Spinal cord (tissue), 10 donors: ENCODE measurements around the gene SLC15A2. TPM values are rescaled to one million over a fixed set of nuclear protein-coding genes. Genes with fewer than 3 reads are reported as not detected.
A peak's percentile ranks its signal among the peaks of the same experiment; 100 is the strongest.
"Not testable (repeated sequence)": the region's sequence is repeated elsewhere in the genome, so short reads cannot be mapped to it uniquely, and the experiment has no call there.

Experiments used
- DNase-seq, 6 donors: peaks; one replicate each; pipeline versions ENCODE4 v3.0.0 to v3.0.0-alpha.2; 2013 to 2015; ENCODE audit warnings: low spot score in 6 of 6, low read depth in 4 of 6
- H3K27ac ChIP-seq: one replicate; pipeline ENCODE4 v1.5.1; 2013; ENCODE audit warnings: low read depth, low read length, control low read depth
- H3K27me3 ChIP-seq: one replicate; pipeline ENCODE4 v1.6.1; 2013; ENCODE audit warnings: low read length; ENCODE audit not compliant: control insufficient read depth, insufficient read depth
- H3K36me3 ChIP-seq: one replicate; pipeline ENCODE4 v1.6.1; 2013; ENCODE audit warnings: low read length; ENCODE audit not compliant: control insufficient read depth, insufficient read depth
- H3K4me1 ChIP-seq: one replicate; pipeline ENCODE4 v1.6.1; 2013; ENCODE audit warnings: low read length; ENCODE audit not compliant: control insufficient read depth, insufficient read depth
- H3K4me3 ChIP-seq: one replicate; pipeline ENCODE4 v1.5.1; 2013; ENCODE audit warnings: low read depth, low read length, control low read depth
- H3K9me3 ChIP-seq: one replicate; pipeline ENCODE4 v1.6.1; 2013; ENCODE audit warnings: low read length; ENCODE audit not compliant: control insufficient read depth, insufficient read depth
- WGBS: methylation state at CpG from one replicate; pipeline ENCODE4 v1.1.5; 2013; ENCODE audit warnings: missing lambda C conversion rate; ENCODE audit not compliant: insufficient coverage; 5-methylcytosine and 5-hydroxymethylcytosine counted together
- long read RNA-seq, 4 donors: transcript quantifications; one replicate each; lab custom pipeline, GENCODE V29; 2026
- polyA plus RNA-seq, 2 donors: library from polyadenylated mRNA; unstranded; fragments of 120-200 nt; gene quantifications; one replicate each; pipeline ENCODE4 v1.2.1, GENCODE V29; 2013; ENCODE audit not compliant: insufficient read length in 2 of 2
- total RNA-seq, 2 donors: library from RNA; depleted of rRNA in 1 of 2; stranded (reverse); fragments of 120-200 nt in 1 of 2; fragments of >200 nt in 1 of 2; gene quantifications; one replicate each; pipeline versions ENCODE4 v1.2.3 to v1.2.4, GENCODE V29; 2013 to 2014
- donor health status: healthy.

The SLC15A2 gene, protein sequence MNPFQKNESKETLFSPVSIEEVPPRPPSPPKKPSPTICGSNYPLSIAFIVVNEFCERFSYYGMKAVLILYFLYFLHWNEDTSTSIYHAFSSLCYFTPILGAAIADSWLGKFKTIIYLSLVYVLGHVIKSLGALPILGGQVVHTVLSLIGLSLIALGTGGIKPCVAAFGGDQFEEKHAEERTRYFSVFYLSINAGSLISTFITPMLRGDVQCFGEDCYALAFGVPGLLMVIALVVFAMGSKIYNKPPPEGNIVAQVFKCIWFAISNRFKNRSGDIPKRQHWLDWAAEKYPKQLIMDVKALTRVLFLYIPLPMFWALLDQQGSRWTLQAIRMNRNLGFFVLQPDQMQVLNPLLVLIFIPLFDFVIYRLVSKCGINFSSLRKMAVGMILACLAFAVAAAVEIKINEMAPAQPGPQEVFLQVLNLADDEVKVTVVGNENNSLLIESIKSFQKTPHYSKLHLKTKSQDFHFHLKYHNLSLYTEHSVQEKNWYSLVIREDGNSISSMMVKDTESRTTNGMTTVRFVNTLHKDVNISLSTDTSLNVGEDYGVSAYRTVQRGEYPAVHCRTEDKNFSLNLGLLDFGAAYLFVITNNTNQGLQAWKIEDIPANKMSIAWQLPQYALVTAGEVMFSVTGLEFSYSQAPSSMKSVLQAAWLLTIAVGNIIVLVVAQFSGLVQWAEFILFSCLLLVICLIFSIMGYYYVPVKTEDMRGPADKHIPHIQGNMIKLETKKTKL
- total RNA-seq (10 to 100 TPM; 24.2 to 42.3 TPM), polyA plus RNA-seq (10 to 100 TPM; 55.9 to 95.5 TPM)
- long read RNA-seq, donor 1, full-length matches to known transcripts: 13 of 19 reads
- long read RNA-seq, donor 1, partial matches to known transcripts: 6 of 19 reads
- long read RNA-seq, donor 1, other reads (novel, unspliced or antisense): 0 of 19 reads
- long read RNA-seq, donor 2, full-length matches to known transcripts: 6 of 6 reads
- long read RNA-seq, donor 2, partial matches to known transcripts: 0 of 6 reads
- long read RNA-seq, donor 2, other reads (novel, unspliced or antisense): 0 of 6 reads
- long read RNA-seq, donor 3: 0 reads
- long read RNA-seq, donor 4, full-length matches to known transcripts: 2 of 2 reads
- long read RNA-seq, donor 4, partial matches to known transcripts: 0 of 2 reads
- long read RNA-seq, donor 4, other reads (novel, unspliced or antisense): 0 of 2 reads

DNA sequence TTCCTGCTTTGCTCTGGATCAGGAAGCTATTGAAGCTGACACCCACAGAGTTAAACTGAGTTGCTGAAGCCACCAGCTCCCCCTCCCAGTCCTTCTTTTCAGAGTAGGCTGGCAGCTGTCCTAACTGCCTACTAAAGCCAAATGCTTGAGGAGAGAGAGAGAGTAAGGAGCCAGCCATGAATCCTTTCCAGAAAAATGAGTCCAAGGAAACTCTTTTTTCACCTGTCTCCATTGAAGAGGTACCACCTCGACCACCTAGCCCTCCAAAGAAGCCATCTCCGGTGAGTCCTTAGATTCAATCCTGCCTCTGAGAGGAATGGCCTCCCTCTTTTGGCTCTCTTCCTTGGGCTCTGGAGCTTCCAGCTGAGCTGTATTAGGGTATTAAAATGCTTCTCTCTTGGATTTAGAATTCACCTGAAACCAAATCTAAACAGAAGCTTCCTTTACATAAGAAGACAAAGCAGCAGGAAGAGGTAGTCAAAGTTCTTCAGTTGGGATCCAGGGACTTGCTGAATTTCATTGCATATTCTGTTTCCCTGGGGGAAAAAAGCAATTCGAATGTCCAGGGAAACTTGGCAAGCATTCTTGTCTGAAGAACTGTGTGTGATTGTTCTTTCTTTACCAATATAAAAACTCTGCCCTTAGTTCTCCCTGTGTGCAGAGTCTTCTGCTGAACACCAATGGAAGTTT is at the start of gene SLC15A2:
TSS of gene SLC15A2 (plus strand) at position 101 of the 690 bp plus-strand sequence. CDS start at position 177, 76 bp downstream.
- H3K27ac ChIP-seq: peak within 1 kb of the TSS; percentile 78

DNA sequence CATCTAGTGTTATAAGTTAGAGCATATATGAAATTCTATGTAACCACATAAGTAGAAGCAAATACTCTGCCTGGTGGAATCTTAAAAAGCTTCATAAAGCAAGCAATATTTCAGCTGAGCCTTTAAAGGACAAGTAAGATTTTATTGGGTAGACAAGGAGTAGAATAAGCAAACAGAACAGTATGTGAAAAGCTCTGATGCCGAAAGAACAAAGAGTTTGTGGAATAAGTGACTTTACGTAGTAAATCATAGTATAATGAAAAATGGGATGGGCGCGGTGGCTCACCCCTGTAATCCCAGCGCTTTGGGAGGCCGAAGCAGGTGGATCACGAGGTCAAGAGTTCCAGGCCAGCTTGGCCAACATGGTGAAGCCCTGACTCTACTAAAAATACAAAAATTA is 49.3 kb upstream of the SLC15A2 start:
- 90% methylated on average over 5 of the region's 7 CpGs for WGBS

More for the DNA sequence above, at the start of gene SLC15A2:
- 0% methylated on average over 1 of the region's 3 CpGs for WGBS
- Histone ChIP-seq H3K27me3 (no peaks in the 10 kb centered on the region), H3K36me3 (no peaks in the 10 kb centered on the region), H3K4me1 (peaks cover 3% of the 10 kb centered on the region), H3K9me3 (no peaks in the 10 kb centered on the region), H3K4me3 (peak within 1 kb of the TSS; percentile 49)
- DNase-seq: peak; percentile 53 to 94 (median 70)

DNA sequence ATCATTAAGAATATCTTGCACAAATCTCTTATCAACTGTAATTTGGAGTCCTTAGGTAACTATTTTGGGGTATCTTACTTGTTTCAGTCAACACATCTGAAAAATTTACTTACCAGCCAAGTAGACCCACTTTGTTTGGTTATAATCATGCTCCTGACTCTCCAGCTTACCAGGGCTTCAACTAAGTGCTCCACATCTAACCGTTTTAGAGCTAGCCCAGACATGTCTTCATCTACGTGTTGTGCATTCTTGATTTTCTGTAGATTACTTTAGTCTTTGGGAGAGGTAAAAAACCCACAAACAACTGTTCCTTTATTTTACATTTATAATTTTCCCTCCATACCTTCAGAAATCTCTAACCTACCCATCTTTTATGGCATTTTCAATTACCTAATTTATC is 41.9 kb upstream of the SLC15A2 start:
- Histone ChIP-seq H3K4me1 (no peaks in the 10 kb centered on the region), H3K36me3 (no peaks in the 10 kb centered on the region), H3K27me3 (no peaks in the 10 kb centered on the region), H3K27ac (no peak overlapping the region), H3K9me3 (no peaks in the 10 kb centered on the region), H3K4me3 (no peak overlapping the region)
- DNase-seq: no peak
- no CpG with 5 or more reads among the region's 2 CpGs for WGBS

More for the DNA sequence above, 49.3 kb upstream of the SLC15A2 start:
- no peaks in the 10 kb centered on the region for H3K4me1 ChIP-seq
- no peak overlapping the region for H3K4me3 ChIP-seq
- no peak overlapping the region for H3K27ac ChIP-seq
- no peak for DNase-seq
- no peaks in the 10 kb centered on the region for H3K9me3 ChIP-seq
- no peaks in the 10 kb centered on the region for H3K27me3 ChIP-seq
- no peaks in the 10 kb centered on the region for H3K36me3 ChIP-seq

DNA sequence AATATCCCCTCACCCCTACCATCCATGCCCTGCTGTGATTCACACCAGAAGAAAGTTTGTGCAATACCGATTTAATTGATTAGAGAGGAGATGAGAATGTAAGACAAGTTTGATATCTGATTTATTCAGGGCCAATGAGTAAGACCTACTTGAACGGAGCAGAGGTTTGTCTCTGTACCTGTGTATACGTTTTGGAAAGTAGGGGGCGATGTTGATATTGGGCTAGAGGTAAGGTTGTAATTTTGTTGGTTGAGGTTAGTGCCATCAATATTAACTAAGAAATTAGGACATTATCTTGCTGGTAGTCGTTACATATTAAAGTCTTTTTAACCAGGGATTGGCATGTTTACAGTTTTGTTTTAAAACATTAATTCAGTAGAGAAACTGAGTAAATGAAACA is 38.6 kb upstream of the SLC15A2 start:
- no peaks in the 10 kb centered on the region for H3K9me3 ChIP-seq
- H3K27ac ChIP-seq: no peak overlapping the region
- peak in 1 of 6 donors; percentile 5 for DNase-seq
- WGBS: 57% methylated on average over 1 of the region's 5 CpGs
- H3K4me3 ChIP-seq: no peak overlapping the region
- H3K27me3 ChIP-seq: no peaks in the 10 kb centered on the region
- no peaks in the 10 kb centered on the region for H3K36me3 ChIP-seq
- H3K4me1 ChIP-seq: no peaks in the 10 kb centered on the region

DNA sequence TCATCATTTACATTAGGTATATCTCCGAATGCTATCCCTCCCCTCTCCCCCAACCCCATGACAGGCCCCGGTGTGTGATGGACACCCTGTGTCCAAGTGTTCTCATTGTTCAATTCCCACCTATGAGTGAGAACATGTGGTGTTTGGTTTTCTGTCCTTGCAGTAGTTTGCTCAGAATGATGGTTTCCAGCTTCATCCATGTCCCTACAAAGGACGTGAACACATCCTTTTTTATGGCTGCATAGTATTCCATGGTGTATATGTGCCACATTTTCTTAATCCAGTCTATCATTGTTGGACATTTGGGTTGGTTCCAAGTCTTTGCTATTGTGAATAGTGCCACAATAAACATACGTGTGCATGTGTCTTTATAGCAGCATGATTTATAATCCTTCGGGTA is 36.4 kb upstream of the SLC15A2 start:
- not testable (repeated sequence) for H3K36me3 ChIP-seq, H3K9me3 ChIP-seq, H3K27me3 ChIP-seq, H3K27ac ChIP-seq, H3K4me3 ChIP-seq, DNase-seq, H3K4me1 ChIP-seq
- WGBS: no CpG with 5 or more reads among the region's 5 CpGs

DNA sequence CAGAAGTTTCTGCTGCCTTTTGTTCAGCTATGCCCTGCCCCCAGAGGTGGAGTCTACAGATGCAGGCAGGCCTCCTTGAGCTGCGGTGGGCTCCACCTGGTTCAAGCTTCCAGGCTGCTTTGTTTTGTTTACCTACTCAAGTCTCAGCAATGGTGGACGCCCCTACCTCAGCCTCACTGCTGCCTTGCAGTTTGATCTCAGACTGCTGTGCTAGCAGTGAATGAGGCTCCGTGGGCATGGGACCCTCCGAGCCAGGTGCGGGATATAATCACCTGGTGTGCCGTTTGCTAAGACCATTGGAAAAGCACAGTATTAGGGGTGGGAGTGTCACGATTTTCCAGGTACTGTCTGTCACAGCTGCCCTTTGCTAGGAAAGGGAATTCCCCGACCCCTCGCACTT is 31.0 kb upstream of the SLC15A2 start:
- H3K36me3 ChIP-seq, H3K27me3 ChIP-seq, H3K9me3 ChIP-seq, H3K4me1 ChIP-seq, H3K27ac ChIP-seq, H3K4me3 ChIP-seq, DNase-seq: not testable (repeated sequence)
- 98% methylated on average over 8 of the region's 9 CpGs for WGBS

DNA sequence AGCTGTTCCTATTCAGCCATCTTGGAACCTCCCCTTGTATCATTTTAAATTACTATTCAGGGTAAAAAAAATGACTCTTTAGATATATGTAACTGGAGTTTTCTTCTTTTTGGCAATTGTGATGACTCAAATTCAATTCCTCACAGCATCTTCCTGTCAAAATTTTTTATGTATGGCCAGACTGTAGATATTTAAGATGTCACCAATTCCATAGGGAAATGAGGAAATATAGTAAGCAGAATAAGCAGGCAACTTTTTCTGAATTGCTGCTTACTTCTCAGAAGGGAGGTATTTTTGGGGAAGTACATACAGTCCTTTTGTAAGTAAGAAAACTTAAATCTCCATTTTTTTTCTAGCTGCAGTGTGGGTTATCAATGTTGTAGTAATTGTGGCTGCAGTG is 30.4 kb upstream of the SLC15A2 start:
- Histone ChIP-seq H3K27ac (no peak overlapping the region), H3K4me3 (no peak overlapping the region), H3K9me3 (no peaks in the 10 kb centered on the region), H3K27me3 (no peaks in the 10 kb centered on the region), H3K4me1 (no peaks in the 10 kb centered on the region), H3K36me3 (no peaks in the 10 kb centered on the region)
- DNase-seq: no peak

DNA sequence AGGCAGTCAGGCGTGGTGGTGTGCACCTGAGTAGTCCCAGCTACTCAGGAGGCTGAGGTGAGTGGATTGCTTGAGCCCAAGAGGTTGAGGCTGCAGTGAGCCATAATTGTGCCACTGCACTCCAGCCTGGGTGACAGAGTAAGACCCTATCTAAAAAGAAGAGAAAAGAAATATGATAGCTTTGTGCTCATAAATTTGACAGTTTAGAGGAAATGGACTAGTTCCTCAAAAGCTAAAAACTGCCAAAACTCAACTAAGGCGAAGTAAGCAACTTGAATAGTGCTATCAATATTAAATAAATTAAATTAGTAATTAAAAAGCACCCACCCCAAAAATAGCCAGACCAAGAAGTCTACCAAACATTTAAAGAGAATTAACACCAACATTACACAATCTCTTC is 24.5 kb upstream of the SLC15A2 start:
- Histone ChIP-seq H3K4me3 (no peak overlapping the region), H3K4me1 (no peaks in the 10 kb centered on the region), H3K9me3 (no peaks in the 10 kb centered on the region), H3K27me3 (no peaks in the 10 kb centered on the region), H3K27ac (no peak overlapping the region), H3K36me3 (no peaks in the 10 kb centered on the region)
- 100% methylated on average over 1 of the region's 2 CpGs for WGBS
- DNase-seq: no peak

DNA sequence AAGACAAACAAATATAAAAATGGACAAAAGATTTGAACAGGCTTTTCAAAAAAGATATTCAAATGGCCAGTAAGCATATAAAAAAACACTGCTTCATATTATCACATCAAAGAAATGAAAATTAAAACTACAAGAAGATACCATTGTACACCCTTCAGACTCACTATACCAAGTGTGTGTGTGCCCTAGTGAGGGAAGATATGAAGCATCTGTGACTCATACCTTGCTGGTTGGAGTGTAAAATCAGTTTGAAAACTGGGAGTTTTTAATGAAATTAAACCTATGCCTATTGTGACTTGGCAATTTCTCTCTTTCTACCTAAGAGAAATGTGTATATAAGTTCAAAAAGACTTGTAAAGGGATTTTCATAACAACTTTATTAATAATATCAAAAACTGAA is 23.5 kb upstream of the SLC15A2 start:
- no peaks in the 10 kb centered on the region for H3K4me1 ChIP-seq
- H3K27ac ChIP-seq: no peak overlapping the region
- no peaks in the 10 kb centered on the region for H3K27me3 ChIP-seq
- H3K4me3 ChIP-seq: no peak overlapping the region
- no peaks in the 10 kb centered on the region for H3K36me3 ChIP-seq
- no peaks in the 10 kb centered on the region for H3K9me3 ChIP-seq
- DNase-seq: no peak
